Astrocyte of the cerebellum (primary cell): ENCODE measurements around the gene TSPAN12.

ENCODE experiments used
- DNase-seq: peaks from one replicate; pipeline ENCODE4 v3.0.0-alpha.2; 2011; ENCODE audit warnings: low read depth
- H3K4me3 ChIP-seq: 2 replicates; pipeline ENCODE4 v1.5.1; 2011; ENCODE audit warnings: mild to moderate bottlenecking, low read depth, low read length, moderate library complexity
- CTCF ChIP-seq: IDR thresholded peaks from 2 replicates; pipeline ENCODE4 v1.5.1; 2012; ENCODE audit warnings: low read length, low read depth, moderate library complexity, mild to moderate bottlenecking; ENCODE audit errors: missing control alignments
- in situ Hi-C: cut with HindIII; loops from 2 replicates; pipeline ENCODE4 v1.10.0; 2017; ENCODE audit warnings: low sequenced_read_pairs

The TSPAN12 gene

GRCh38 chr7:120741371-120742042 lies 116.4 kb downstream of the TSPAN12 start:
- TF ChIP-seq CTCF, result no peak
- no peak overlapping the region for H3K4me3 ChIP-seq
- no peak for DNase-seq
- in situ Hi-C loops, result no loop called here

- DNase-seq, result peak; percentile 27
- TF ChIP-seq CTCF, result no peak
- no peak overlapping the region for H3K4me3 ChIP-seq
- in situ Hi-C loops, result no loop called here
These were observed 117.6 kb downstream of the TSPAN12 start for GRCh38 chr7:120740348-120740747.

- TF ChIP-seq CTCF, result no peak
- H3K4me3 ChIP-seq, result no peak overlapping the region
- DNase-seq, result no peak
- in situ Hi-C loops, result no loop called here
These were observed 119.1 kb downstream of the TSPAN12 start for GRCh38 chr7:120738816-120739215.
